CD4-positive, alpha-beta T cell treated with Interleukin-17A for 4 hours (primary cell): ENCODE results near the gene RPL28.
A peak's percentile ranks its signal among the peaks of the same experiment; 100 is the strongest.

Experiments
- DNase-seq: peaks from one replicate; pipeline ENCODE4 v3.0.0-alpha.2; 2020; ENCODE audit warnings: mixed read lengths

The RPL28 gene

GRCh38 chr19:55353803-55354697 lies 31.7 kb upstream of the RPL28 start:
- DNase-seq: peak; percentile 68

GRCh38 chr19:55354698-55355212 lies 31.0 kb upstream of the RPL28 start, which contains the start of gene COX6B2:
TSS of gene COX6B2 (minus strand) at chr19:55354719. CDS start at chr19:55354521, 198 bp downstream.
- DNase-seq: peak; percentile 11

- peak; percentile 15 for DNase-seq
Measured at GRCh38 chr19:55355213-55355821, 30.4 kb upstream of the RPL28 start.

GRCh38 chr19:55358493-55358892 lies 27.2 kb upstream of the RPL28 start:
- DNase-seq: no peak

- no peak for DNase-seq
Measured at GRCh38 chr19:55358943-55359908, 26.5 kb upstream of the RPL28 start.

GRCh38 chr19:55360902-55361301 lies 24.8 kb upstream of the RPL28 start:
- DNase-seq: no peak

- no peak for DNase-seq
Measured at GRCh38 chr19:55362174-55362989, 23.4 kb upstream of the RPL28 start.

GRCh38 chr19:55362990-55363716 lies 22.6 kb upstream of the RPL28 start, which contains the start of gene GARIN5B:
TSS of gene GARIN5B (minus strand) at chr19:55363260. CDS start at chr19:55363066, 194 bp downstream.
- DNase-seq: no peak

- DNase-seq: no peak
Measured at GRCh38 chr19:55365245-55365644, 20.5 kb upstream of the RPL28 start.

- DNase-seq: no peak
Measured at GRCh38 chr19:55365964-55366363, 19.8 kb upstream of the RPL28 start.

- DNase-seq: no peak
Measured at GRCh38 chr19:55366790-55367189, 18.9 kb upstream of the RPL28 start.

- no peak for DNase-seq
Measured at GRCh38 chr19:55368106-55368505, 17.6 kb upstream of the RPL28 start.

GRCh38 chr19:55368701-55369563 lies 16.8 kb upstream of the RPL28 start:
- peak; percentile 20 for DNase-seq

GRCh38 chr19:55369653-55370304 lies 16.0 kb upstream of the RPL28 start:
- DNase-seq: peak; percentile 51

GRCh38 chr19:55370305-55370988 lies 15.3 kb upstream of the RPL28 start, which contains the start of gene IL11:
TSS of gene IL11 (minus strand) at chr19:55370463. CDS start at chr19:55370310, 153 bp downstream.
- DNase-seq: no peak

- DNase-seq: no peak
Measured at GRCh38 chr19:55372316-55373081, 13.2 kb upstream of the RPL28 start.

- no peak for DNase-seq
Measured at GRCh38 chr19:55373306-55373992, 12.3 kb upstream of the RPL28 start.
